HL-60 (cell line): ENCODE measurements around the gene ALDH2.

Experiments
- DNase-seq, 2 experiments: peaks; one replicate each; pipeline ENCODE4 v3.0.0-alpha.2; 2010 to 2020; ENCODE audit warnings: low read depth in 1 of 2, low spot score in 1 of 2
- H3K27ac ChIP-seq: fragments of 250-450 bp; sonication (Bioruptor Pico); replicated peaks from 2 replicates; pipeline ENCODE4 v1.5.1; 2020; ENCODE audit warnings: mild to moderate bottlenecking, moderate library complexity
- H3K27me3 ChIP-seq: fragments of 250-450 bp; sonication (Bioruptor Pico); 2 replicates; pipeline ENCODE4 v1.5.1; 2021; ENCODE audit warnings: mild to moderate bottlenecking, moderate library complexity; ENCODE audit not compliant: insufficient read depth, poor library complexity, severe bottlenecking
- H3K4me3 ChIP-seq: replicated peaks from 2 replicates; pipeline ENCODE4 v1.5.1; 2011; ENCODE audit warnings: mild to moderate bottlenecking, control low read depth, low read length; ENCODE audit not compliant: insufficient read depth
- GABPA ChIP-seq: IDR thresholded peaks from 2 replicates; pipeline ENCODE4 v1.6.1; 2012; ENCODE audit warnings: low read depth
- POLR2AphosphoS5 ChIP-seq: IDR thresholded peaks from 2 replicates; pipeline ENCODE4 v1.6.1; 2012; ENCODE audit warnings: low read depth
- SPI1 ChIP-seq: IDR thresholded peaks from 2 replicates; pipeline ENCODE4 v1.6.1; 2012; ENCODE audit warnings: low read depth, mild to moderate bottlenecking, borderline replicate concordance
- TF ChIP-seq, protein P1 (sequence below): IDR thresholded peaks from 2 replicates; pipeline ENCODE4 v1.6.1; 2012; ENCODE audit warnings: low read depth; ENCODE audit not compliant: insufficient replicate concordance
- TF ChIP-seq, protein P2 (sequence below): IDR thresholded peaks from one replicate; pipeline ENCODE4 v1.5.1; 2011; ENCODE audit warnings: low read length, control low read depth, inconsistent platforms; ENCODE audit not compliant: insufficient read depth

The ALDH2 gene

DNA sequence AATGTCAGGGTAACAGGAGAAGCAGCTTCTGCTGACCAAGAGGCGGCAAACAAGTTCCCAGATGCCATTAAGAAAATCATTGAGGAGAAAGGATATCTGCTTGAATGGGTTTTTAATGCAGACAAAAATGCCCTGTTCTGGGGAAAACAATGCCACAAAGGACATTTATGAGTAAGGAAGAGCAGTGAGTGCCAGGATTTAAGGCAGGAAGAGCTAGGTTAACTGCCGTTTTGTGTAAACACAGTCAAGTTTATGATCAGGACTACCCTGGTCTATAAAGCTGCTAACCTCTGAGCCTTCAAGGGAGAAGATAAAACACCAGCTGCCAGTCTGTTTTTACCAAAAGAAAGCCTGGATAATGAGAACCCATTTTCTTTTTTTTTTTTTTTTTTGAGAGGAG, 83.8 kb downstream of the ALDH2 start:
- no peak for DNase-seq
- Histone ChIP-seq H3K27ac (no peak overlapping the region), H3K27me3 (no peaks in the 10 kb centered on the region), H3K4me3 (no peak overlapping the region)
- TF ChIP-seq, protein P1, sequence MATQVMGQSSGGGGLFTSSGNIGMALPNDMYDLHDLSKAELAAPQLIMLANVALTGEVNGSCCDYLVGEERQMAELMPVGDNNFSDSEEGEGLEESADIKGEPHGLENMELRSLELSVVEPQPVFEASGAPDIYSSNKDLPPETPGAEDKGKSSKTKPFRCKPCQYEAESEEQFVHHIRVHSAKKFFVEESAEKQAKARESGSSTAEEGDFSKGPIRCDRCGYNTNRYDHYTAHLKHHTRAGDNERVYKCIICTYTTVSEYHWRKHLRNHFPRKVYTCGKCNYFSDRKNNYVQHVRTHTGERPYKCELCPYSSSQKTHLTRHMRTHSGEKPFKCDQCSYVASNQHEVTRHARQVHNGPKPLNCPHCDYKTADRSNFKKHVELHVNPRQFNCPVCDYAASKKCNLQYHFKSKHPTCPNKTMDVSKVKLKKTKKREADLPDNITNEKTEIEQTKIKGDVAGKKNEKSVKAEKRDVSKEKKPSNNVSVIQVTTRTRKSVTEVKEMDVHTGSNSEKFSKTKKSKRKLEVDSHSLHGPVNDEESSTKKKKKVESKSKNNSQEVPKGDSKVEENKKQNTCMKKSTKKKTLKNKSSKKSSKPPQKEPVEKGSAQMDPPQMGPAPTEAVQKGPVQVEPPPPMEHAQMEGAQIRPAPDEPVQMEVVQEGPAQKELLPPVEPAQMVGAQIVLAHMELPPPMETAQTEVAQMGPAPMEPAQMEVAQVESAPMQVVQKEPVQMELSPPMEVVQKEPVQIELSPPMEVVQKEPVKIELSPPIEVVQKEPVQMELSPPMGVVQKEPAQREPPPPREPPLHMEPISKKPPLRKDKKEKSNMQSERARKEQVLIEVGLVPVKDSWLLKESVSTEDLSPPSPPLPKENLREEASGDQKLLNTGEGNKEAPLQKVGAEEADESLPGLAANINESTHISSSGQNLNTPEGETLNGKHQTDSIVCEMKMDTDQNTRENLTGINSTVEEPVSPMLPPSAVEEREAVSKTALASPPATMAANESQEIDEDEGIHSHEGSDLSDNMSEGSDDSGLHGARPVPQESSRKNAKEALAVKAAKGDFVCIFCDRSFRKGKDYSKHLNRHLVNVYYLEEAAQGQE: no peak
- TF ChIP-seq SPI1 (no peak), POLR2AphosphoS5 (no peak), GABPA (no peak)
- TF ChIP-seq, protein P2, sequence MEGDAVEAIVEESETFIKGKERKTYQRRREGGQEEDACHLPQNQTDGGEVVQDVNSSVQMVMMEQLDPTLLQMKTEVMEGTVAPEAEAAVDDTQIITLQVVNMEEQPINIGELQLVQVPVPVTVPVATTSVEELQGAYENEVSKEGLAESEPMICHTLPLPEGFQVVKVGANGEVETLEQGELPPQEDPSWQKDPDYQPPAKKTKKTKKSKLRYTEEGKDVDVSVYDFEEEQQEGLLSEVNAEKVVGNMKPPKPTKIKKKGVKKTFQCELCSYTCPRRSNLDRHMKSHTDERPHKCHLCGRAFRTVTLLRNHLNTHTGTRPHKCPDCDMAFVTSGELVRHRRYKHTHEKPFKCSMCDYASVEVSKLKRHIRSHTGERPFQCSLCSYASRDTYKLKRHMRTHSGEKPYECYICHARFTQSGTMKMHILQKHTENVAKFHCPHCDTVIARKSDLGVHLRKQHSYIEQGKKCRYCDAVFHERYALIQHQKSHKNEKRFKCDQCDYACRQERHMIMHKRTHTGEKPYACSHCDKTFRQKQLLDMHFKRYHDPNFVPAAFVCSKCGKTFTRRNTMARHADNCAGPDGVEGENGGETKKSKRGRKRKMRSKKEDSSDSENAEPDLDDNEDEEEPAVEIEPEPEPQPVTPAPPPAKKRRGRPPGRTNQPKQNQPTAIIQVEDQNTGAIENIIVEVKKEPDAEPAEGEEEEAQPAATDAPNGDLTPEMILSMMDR: no peak

DNA sequence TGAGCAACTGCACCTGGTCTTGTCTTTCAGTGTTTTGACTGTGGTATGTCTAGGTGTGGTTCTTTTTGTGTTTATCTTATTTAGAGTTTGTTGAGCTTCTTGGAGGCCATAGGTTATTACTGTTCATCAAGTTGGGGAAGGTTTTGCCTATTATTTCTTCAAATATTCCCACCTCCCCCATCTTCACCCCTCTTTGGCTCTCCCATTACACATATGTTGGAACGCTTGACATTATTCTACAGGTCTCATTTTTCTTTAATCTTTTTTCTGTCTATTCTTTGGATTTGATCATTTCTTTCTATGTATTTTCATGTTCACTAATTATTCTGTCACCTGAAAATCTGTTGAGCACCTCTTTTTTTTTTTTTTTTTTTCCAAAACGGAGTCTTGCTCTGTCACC, 91.5 kb downstream of the ALDH2 start:
- Histone ChIP-seq H3K27ac (no peak overlapping the region), H3K4me3 (no peak overlapping the region), H3K27me3 (no peaks in the 10 kb centered on the region)
- TF ChIP-seq SPI1: no peak
- no peak for TF ChIP-seq GABPA
- TF ChIP-seq, protein P1: no peak
- TF ChIP-seq, protein P2: no peak
- no peak for TF ChIP-seq POLR2AphosphoS5
- no peak for DNase-seq

DNA sequence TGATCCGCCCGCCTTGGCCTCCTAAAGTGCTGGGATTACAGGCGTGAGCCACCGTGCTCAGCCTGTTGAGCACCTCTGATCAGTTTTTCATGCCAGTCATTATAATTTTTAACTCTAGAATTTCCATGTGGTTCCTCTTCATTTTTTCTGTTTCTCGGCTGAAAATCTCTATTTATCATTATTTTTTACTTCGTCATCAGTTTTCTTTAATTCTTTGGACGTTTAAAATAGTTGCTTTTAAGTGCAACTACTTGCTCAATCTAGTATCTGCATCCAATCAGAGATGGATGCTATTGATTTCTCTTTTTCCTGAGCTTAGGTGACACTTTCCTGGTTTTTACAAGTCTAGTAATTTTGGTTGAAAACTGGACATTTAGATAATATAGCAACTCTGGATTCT, 92.0 kb downstream of the ALDH2 start:
- Histone ChIP-seq H3K4me3 (no peak overlapping the region), H3K27ac (no peak overlapping the region), H3K27me3 (no peaks in the 10 kb centered on the region)
- no peak for DNase-seq
- TF ChIP-seq POLR2AphosphoS5: no peak
- TF ChIP-seq SPI1: no peak
- TF ChIP-seq, protein P2: no peak
- no peak for TF ChIP-seq GABPA
- TF ChIP-seq, protein P1: no peak
